ENCODE results near the gene TNS3.

Gene TNS3

DNA sequence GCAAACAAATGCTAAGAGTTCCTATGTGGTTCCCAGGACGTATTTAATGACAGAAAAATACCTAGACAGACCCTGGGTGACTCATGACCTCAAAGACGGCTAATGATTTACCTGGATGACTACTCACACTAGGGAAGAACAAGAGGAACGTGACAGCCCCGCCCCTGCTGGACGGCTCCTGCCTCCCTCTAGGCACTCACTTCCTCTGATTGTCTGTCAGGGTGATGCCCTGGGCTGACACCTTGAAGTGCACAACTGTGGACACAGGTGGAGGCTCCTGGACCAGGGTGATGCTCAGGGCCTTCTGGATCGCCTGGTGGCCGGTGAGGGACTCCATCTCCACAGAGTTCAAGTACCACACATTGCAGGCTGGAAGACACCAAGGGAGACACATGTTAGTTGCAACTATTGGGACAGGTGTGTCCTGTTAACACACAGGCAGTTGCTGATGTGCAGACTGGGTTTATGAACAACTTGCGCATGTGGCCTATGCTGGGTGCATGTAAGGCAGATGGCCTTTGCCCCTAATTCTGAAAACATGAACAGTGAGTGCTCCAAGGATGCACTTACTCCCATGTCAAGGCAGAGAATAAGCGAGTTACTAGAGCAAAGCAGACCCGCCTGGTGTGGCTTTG, 298.3 kb downstream of the TNS3 start:
- no peak for DNase-seq
- Mint-ChIP-seq H3K27ac (no peak overlapping the region), H3K4me1 (peaks cover 16% of the 10 kb centered on the region), H3K9me3 (peaks cover 5% of the 10 kb centered on the region), H3K27me3 (ENCODE audit: low read depth, poor library complexity) (peaks cover 9% of the 10 kb centered on the region), H3K4me3 (no peak overlapping the region), H3K36me3 (ENCODE audit: low read depth) (peaks cover 91% of the 10 kb centered on the region)
- TF ChIP-seq, protein P1, sequence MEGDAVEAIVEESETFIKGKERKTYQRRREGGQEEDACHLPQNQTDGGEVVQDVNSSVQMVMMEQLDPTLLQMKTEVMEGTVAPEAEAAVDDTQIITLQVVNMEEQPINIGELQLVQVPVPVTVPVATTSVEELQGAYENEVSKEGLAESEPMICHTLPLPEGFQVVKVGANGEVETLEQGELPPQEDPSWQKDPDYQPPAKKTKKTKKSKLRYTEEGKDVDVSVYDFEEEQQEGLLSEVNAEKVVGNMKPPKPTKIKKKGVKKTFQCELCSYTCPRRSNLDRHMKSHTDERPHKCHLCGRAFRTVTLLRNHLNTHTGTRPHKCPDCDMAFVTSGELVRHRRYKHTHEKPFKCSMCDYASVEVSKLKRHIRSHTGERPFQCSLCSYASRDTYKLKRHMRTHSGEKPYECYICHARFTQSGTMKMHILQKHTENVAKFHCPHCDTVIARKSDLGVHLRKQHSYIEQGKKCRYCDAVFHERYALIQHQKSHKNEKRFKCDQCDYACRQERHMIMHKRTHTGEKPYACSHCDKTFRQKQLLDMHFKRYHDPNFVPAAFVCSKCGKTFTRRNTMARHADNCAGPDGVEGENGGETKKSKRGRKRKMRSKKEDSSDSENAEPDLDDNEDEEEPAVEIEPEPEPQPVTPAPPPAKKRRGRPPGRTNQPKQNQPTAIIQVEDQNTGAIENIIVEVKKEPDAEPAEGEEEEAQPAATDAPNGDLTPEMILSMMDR (IDR thresholded peaks at IDR 0.05) = no peak

GRCh38 chr7:47282790-47283496, 299.0 kb downstream of the TNS3 start:
- Mint-ChIP-seq H3K27me3 (ENCODE audit: low read depth, poor library complexity) (peaks cover 3% of the 10 kb centered on the region), H3K27ac (no peak overlapping the region)

GRCh38 chr7:47281966-47282643, 299.8 kb downstream of the TNS3 start:
- H3K36me3 Mint-ChIP-seq (ENCODE audit: low read depth) = peaks cover 82% of the 10 kb centered on the region
- H3K9me3 Mint-ChIP-seq = peaks cover 5% of the 10 kb centered on the region
- H3K4me3 Mint-ChIP-seq = no peak overlapping the region
- H3K27me3 Mint-ChIP-seq (ENCODE audit: low read depth, poor library complexity) = peaks cover 3% of the 10 kb centered on the region
- DNase-seq = no peak
- peaks cover 16% of the 10 kb centered on the region for H3K4me1 Mint-ChIP-seq
- no peak overlapping the region for H3K27ac Mint-ChIP-seq
- TF ChIP-seq, protein P1 (IDR thresholded peaks at IDR 0.05) = no peak

More at GRCh38 chr7:47282790-47283496, 299.0 kb downstream of the TNS3 start:
- Mint-ChIP-seq H3K9me3 (peaks cover 5% of the 10 kb centered on the region), H3K36me3 (ENCODE audit: low read depth) (peaks cover 84% of the 10 kb centered on the region), H3K4me1 (peaks cover 16% of the 10 kb centered on the region), H3K4me3 (no peak overlapping the region)
- TF ChIP-seq, protein P1 (IDR thresholded peaks at IDR 0.05) = no peak
- DNase-seq = no peak

DNA sequence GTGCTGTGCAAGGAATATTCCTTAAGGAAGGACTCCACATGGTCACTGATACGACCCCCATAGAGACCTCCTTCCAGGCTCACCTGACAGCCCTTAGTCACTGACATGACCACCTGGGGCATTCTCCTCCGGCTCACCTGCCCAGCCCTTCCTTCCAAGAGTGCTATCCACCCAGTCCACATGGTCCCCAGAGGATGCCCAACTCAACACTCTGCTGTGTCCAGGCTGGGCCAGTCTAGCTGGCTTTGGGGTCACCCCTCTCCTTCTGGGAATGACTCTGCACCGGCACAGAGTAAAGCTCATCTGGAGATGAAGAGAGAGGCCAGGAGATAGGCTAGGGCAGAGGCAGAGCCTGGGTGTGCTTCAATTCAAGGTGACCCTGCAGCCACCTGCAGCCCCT, 300.8 kb downstream of the TNS3 start:
- no peak for DNase-seq
- Mint-ChIP-seq H3K9me3 (peaks cover 5% of the 10 kb centered on the region), H3K36me3 (ENCODE audit: low read depth) (peaks cover 81% of the 10 kb centered on the region), H3K27me3 (ENCODE audit: low read depth, poor library complexity) (peaks cover 1% of the 10 kb centered on the region), H3K27ac (no peak overlapping the region), H3K4me1 (peaks cover 16% of the 10 kb centered on the region), H3K4me3 (no peak overlapping the region)
- TF ChIP-seq, protein P1 (IDR thresholded peaks at IDR 0.05) = no peak

- peaks cover 16% of the 10 kb centered on the region for H3K4me1 Mint-ChIP-seq
- no peaks in the 10 kb centered on the region for H3K27me3 Mint-ChIP-seq (ENCODE audit: low read depth, poor library complexity)
- H3K27ac Mint-ChIP-seq = no peak overlapping the region
- no peaks in the 10 kb centered on the region for H3K9me3 Mint-ChIP-seq
- peaks cover 79% of the 10 kb centered on the region for H3K36me3 Mint-ChIP-seq (ENCODE audit: low read depth)
- H3K4me3 Mint-ChIP-seq = no peak overlapping the region
- DNase-seq = no peak
- TF ChIP-seq, protein P1 (IDR thresholded peaks at IDR 0.05) = no peak
Measured at GRCh38 chr7:47280114-47280513, 301.8 kb downstream of the TNS3 start.

All from nephron progenitor cell (in vitro differentiated cells).